Body of pancreas (tissue), 4 donors: ENCODE data around the gene GRK7. TPM values are rescaled to one million over a fixed set of nuclear protein-coding genes. Genes with fewer than 3 reads are reported as not detected.

ENCODE experiments used
- ATAC-seq: fragments of 150-250 bp; one replicate; pipeline ENCODE4 v1.9.1; 2016
- DNase-seq, 4 donors: peaks; one replicate each; pipeline ENCODE4 v3.0.0-alpha.2; 2019
- H3K27ac ChIP-seq, 4 donors: fragments of 200-600 bp; sonication (generic); 1 replicate in 3 of 4; 2 replicates in 1 of 4; pipeline versions ENCODE4 v1.5.1 to v1.6.1; 2016 to 2019; ENCODE audit warnings: mild to moderate bottlenecking in 1 of 4, mixed read lengths in 1 of 4, moderate library complexity in 1 of 4
- H3K27me3 ChIP-seq, 2 donors: fragments of 200-600 bp; sonication (generic); one replicate each; pipeline ENCODE4 v1.6.0; 2016; ENCODE audit warnings: mild to moderate bottlenecking in 1 of 2
- H3K36me3 ChIP-seq, 2 donors: fragments of 200-600 bp; sonication (generic); replicated peaks in 1 of 2; 2 replicates each; pipeline ENCODE4 v1.5.1; 2016; ENCODE audit warnings: low read depth in 2 of 2; ENCODE audit not compliant: insufficient read depth in 1 of 2
- H3K4me1 ChIP-seq: fragments of 200-600 bp; sonication (generic); one replicate; pipeline ENCODE4 v1.6.0; 2016
- H3K4me3 ChIP-seq, 2 donors: fragments of 200-600 bp; sonication (generic); 1 replicate in 1 of 2; 2 replicates in 1 of 2; pipeline ENCODE4 v1.5.1; 2016 to 2019
- H3K9me3 ChIP-seq, 3 donors: fragments of 200-600 bp; sonication (generic); 1 replicate in 2 of 3; 2 replicates in 1 of 3; pipeline ENCODE4 v1.5.1; 2016
- CTCF ChIP-seq, 7 experiments: fragments of 450-650 bp in 4 of 7; fragments of 200-600 bp in 3 of 7; sonication (generic) in 3 of 7; IDR thresholded peaks; one replicate each; pipeline ENCODE4 v1.5.1; 2016 to 2019; ENCODE audit warnings: antibody characterized with exemption in 7 of 7
- POLR2A ChIP-seq, 3 donors: fragments of 450-650 bp; IDR thresholded peaks; one replicate each; pipeline ENCODE4 v1.6.1; 2016; ENCODE audit warnings: antibody characterized with exemption in 3 of 3, mild to moderate bottlenecking in 2 of 3
- WGBS, 2 donors: methylation state at CpG; one replicate each; pipeline ENCODE4 v1.1.5; 2017; 5-methylcytosine and 5-hydroxymethylcytosine counted together
- intact Hi-C: fragments of 100-400 bp; cut with DNase I; formaldehyde crosslinking; loops from one replicate; pipeline ENCODE4 v1.15.1; 2023
- total RNA-seq, 2 donors: library from RNA; depleted of rRNA; stranded (reverse); fragments of >200 nt; gene quantifications; one replicate each; pipeline ENCODE4 v1.1.0, GENCODE V29; 2016

GRK7 gene
- total RNA-seq, 2 donors from 2014 or later: not detected

GRCh38 chr3:141729240-141729639, 34.0 kb upstream of the GRK7 start:
- WGBS, 2 donors: 74 to 78% methylated on average over 4 of the region's 4 CpGs
- Histone ChIP-seq H3K27me3 (no peaks in the 10 kb centered on the region), H3K27ac (no peak overlapping the region), H3K9me3 (no peaks in the 10 kb centered on the region), H3K4me1 (no peaks in the 10 kb centered on the region), H3K4me3 (no peak overlapping the region), H3K36me3 (no peaks in the 10 kb centered on the region)
- TF ChIP-seq POLR2A (IDR thresholded peaks at IDR 0.05): no peak
- TF ChIP-seq CTCF (IDR thresholded peaks at IDR 0.05): no peak
- intact Hi-C loops: no loop called here
- DNase-seq (no peak), ATAC-seq (no peak)

DNA sequence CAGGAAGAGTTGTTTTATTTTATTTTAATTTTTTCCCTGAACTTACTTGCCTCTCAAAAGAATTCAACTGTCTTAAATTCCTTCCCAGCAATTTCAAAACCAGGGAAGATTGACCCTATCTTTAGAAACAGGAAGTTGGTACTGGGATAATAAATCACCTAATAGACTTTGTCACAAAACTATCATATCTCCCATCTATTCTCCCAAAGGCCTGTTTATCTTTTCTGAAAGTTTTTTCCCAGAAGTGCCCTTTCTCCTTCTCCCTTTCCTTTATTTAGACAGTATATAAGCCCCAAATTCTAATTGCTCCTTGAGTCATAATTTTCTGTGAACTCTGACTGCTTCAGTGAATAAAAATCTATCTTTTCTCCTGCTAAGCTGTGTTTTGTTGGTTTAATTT, 28.0 kb upstream of the GRK7 start:
- ATAC-seq (no peak), DNase-seq (no peak)
- H3K4me3 ChIP-seq: no peak overlapping the region
- intact Hi-C loops: no loop called here
- peaks cover 11% of the 10 kb centered on the region for H3K4me1 ChIP-seq
- H3K27ac ChIP-seq: no peak overlapping the region
- TF ChIP-seq CTCF (IDR thresholded peaks at IDR 0.05) (no peak), POLR2A (IDR thresholded peaks at IDR 0.05) (no peak)
- H3K9me3 ChIP-seq: no peaks in the 10 kb centered on the region
- no peaks in the 10 kb centered on the region for H3K36me3 ChIP-seq
- no peaks in the 10 kb centered on the region for H3K27me3 ChIP-seq

DNA sequence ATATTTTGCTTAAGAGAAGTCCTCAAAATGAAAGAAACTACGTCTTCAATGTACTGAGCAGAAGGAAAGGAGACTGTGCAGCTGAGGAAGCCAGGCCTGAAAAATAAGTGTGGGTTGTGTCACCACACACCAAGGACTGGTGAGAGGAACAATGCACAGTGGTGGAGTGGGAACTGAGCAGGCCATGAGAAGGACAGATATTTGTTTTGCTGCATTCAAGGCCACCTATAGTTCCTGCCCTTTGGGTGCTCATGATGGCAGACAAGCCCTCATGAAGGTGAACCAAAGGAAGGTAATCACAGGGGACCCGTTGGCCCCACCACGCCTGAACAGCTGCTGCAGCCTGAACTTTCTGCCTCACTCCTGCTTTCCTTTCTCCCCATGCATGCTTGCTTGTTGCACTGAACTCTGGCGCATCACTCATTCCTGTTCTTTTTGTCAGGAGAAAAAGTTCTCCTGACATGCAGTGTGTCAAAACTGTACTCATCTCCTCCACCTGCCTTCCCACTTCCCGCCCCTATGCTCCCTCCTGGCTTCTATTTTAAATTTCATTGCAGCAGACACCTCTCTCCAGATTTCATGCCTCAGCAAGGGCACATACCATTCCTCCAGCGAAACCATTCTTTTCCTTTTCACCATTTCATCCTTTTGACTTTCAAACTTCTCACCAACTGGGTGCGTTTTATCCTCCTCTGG, 27.3 kb upstream of the GRK7 start:
- TF ChIP-seq POLR2A (IDR thresholded peaks at IDR 0.05) (no peak), CTCF (IDR thresholded peaks at IDR 0.05) (no peak)
- 72 to 78% methylated on average over 7 of the region's 7 CpGs for WGBS, 2 donors

GRCh38 chr3:141737093-141737492, 26.1 kb upstream of the GRK7 start:
- H3K27ac ChIP-seq: peak overlapping the region in 1 of 4 donors; percentile 96
- H3K36me3 ChIP-seq: no peaks in the 10 kb centered on the region
- no peak overlapping the region for H3K4me3 ChIP-seq
- ATAC-seq (no peak), DNase-seq (peak in 1 of 4 donors; percentile 21)
- H3K27me3 ChIP-seq: no peaks in the 10 kb centered on the region
- WGBS, 2 donors: 75 to 89% methylated on average over 10 of the region's 10 CpGs
- TF ChIP-seq CTCF (IDR thresholded peaks at IDR 0.05) (no peak), POLR2A (IDR thresholded peaks at IDR 0.05) (no peak)
- H3K9me3 ChIP-seq: no peaks in the 10 kb centered on the region
- H3K4me1 ChIP-seq: peaks cover 23% of the 10 kb centered on the region
- intact Hi-C loops: no loop called here

More for the DNA sequence above, 27.3 kb upstream of the GRK7 start:
- Histone ChIP-seq H3K4me1 (peaks cover 18% of the 10 kb centered on the region), H3K9me3 (no peaks in the 10 kb centered on the region), H3K36me3 (no peaks in the 10 kb centered on the region), H3K4me3 (no peak overlapping the region), H3K27ac (no peak overlapping the region), H3K27me3 (no peaks in the 10 kb centered on the region)
- ATAC-seq (no peak), DNase-seq (no peak)
- intact Hi-C loops: no loop called here

GRCh38 chr3:141737678-141738021, 25.6 kb upstream of the GRK7 start:
- no peaks in the 10 kb centered on the region for H3K36me3 ChIP-seq
- H3K27me3 ChIP-seq: no peaks in the 10 kb centered on the region
- TF ChIP-seq POLR2A (IDR thresholded peaks at IDR 0.05) (no peak), CTCF (IDR thresholded peaks at IDR 0.05) (no peak)
- no peaks in the 10 kb centered on the region for H3K9me3 ChIP-seq
- H3K27ac ChIP-seq: peak overlapping the region; percentile 46 to 96 (median 72)
- ATAC-seq (no peak), DNase-seq (no peak)
- H3K4me1 ChIP-seq: peaks cover 23% of the 10 kb centered on the region
- 0 to 1% methylated on average over 3 of the region's 3 CpGs for WGBS, 2 donors
- intact Hi-C loops: no loop called here
- H3K4me3 ChIP-seq: no peak overlapping the region
